Measurements from ENCODE around the gene TNRC18.

Gene TNRC18

GRCh38 chr7:5393328-5393727 lies 30.3 kb downstream of the TNRC18 start:
- no peak overlapping the region for H3K4me3 Mint-ChIP-seq
- H3K27me3 Mint-ChIP-seq (ENCODE audit: low read depth, poor library complexity) = no peaks in the 10 kb centered on the region
- no peak for TF ChIP-seq CTCF (IDR thresholded peaks at IDR 0.05)
- peaks cover 41% of the 10 kb centered on the region for H3K36me3 Mint-ChIP-seq (ENCODE audit: low read depth)
- H3K27ac Mint-ChIP-seq = no peak overlapping the region
- DNase-seq = no peak
- no peaks in the 10 kb centered on the region for H3K9me3 Mint-ChIP-seq
- H3K4me1 Mint-ChIP-seq = peaks cover 6% of the 10 kb centered on the region

GRCh38 chr7:5390918-5391317 lies 32.7 kb downstream of the TNRC18 start:
- H3K9me3 Mint-ChIP-seq = no peaks in the 10 kb centered on the region
- H3K4me3 Mint-ChIP-seq = no peak overlapping the region
- TF ChIP-seq CTCF (IDR thresholded peaks at IDR 0.05) = no peak
- peak overlapping the region; percentile 85 for H3K27ac Mint-ChIP-seq
- peaks cover 49% of the 10 kb centered on the region for H3K36me3 Mint-ChIP-seq (ENCODE audit: low read depth)
- no peaks in the 10 kb centered on the region for H3K27me3 Mint-ChIP-seq (ENCODE audit: low read depth, poor library complexity)
- DNase-seq = no peak
- H3K4me1 Mint-ChIP-seq = no peaks in the 10 kb centered on the region

- H3K4me1 Mint-ChIP-seq = peaks cover 9% of the 10 kb centered on the region
- H3K27ac Mint-ChIP-seq = no peak overlapping the region
- no peaks in the 10 kb centered on the region for H3K9me3 Mint-ChIP-seq
- no peak overlapping the region for H3K4me3 Mint-ChIP-seq
- H3K27me3 Mint-ChIP-seq (ENCODE audit: low read depth, poor library complexity) = no peaks in the 10 kb centered on the region
- TF ChIP-seq CTCF (IDR thresholded peaks at IDR 0.05) = no peak
- H3K36me3 Mint-ChIP-seq (ENCODE audit: low read depth) = peaks cover 52% of the 10 kb centered on the region
- no peak for DNase-seq
Observed at GRCh38 chr7:5388905-5389433, 34.7 kb downstream of the TNRC18 start.

- peaks cover 47% of the 10 kb centered on the region for H3K36me3 Mint-ChIP-seq (ENCODE audit: low read depth)
- no peak overlapping the region for H3K4me3 Mint-ChIP-seq
- no peaks in the 10 kb centered on the region for H3K27me3 Mint-ChIP-seq (ENCODE audit: low read depth, poor library complexity)
- H3K27ac Mint-ChIP-seq = no peak overlapping the region
- peaks cover 15% of the 10 kb centered on the region for H3K4me1 Mint-ChIP-seq
- H3K9me3 Mint-ChIP-seq = no peaks in the 10 kb centered on the region
- TF ChIP-seq CTCF (IDR thresholded peaks at IDR 0.05) = no peak
- DNase-seq = no peak
Observed at GRCh38 chr7:5388273-5388901, 35.2 kb downstream of the TNRC18 start.

- H3K4me1 Mint-ChIP-seq = peaks cover 21% of the 10 kb centered on the region
- H3K9me3 Mint-ChIP-seq = no peaks in the 10 kb centered on the region
- no peak overlapping the region for H3K27ac Mint-ChIP-seq
- no peaks in the 10 kb centered on the region for H3K27me3 Mint-ChIP-seq (ENCODE audit: low read depth, poor library complexity)
- no peak overlapping the region for H3K4me3 Mint-ChIP-seq
- peaks cover 41% of the 10 kb centered on the region for H3K36me3 Mint-ChIP-seq (ENCODE audit: low read depth)
- TF ChIP-seq CTCF (IDR thresholded peaks at IDR 0.05) = no peak
- no peak for DNase-seq
Observed at GRCh38 chr7:5387711-5388245, 35.9 kb downstream of the TNRC18 start.

GRCh38 chr7:5384618-5385017 lies 39.0 kb downstream of the TNRC18 start:
- Mint-ChIP-seq H3K27ac (peak overlapping the region; percentile 80), H3K27me3 (ENCODE audit: low read depth, poor library complexity) (no peaks in the 10 kb centered on the region), H3K4me3 (no peak overlapping the region), H3K4me1 (peaks cover 48% of the 10 kb centered on the region), H3K9me3 (no peaks in the 10 kb centered on the region), H3K36me3 (ENCODE audit: low read depth) (peaks cover 22% of the 10 kb centered on the region)
- no peak for TF ChIP-seq CTCF (IDR thresholded peaks at IDR 0.05)
- DNase-seq = no peak

Measured in nephron progenitor cell (in vitro differentiated cells).